ENCODE results near the gene SMYD3.
A peak's percentile ranks its signal among the peaks of the same experiment; 100 is the strongest.

The SMYD3 gene

DNA sequence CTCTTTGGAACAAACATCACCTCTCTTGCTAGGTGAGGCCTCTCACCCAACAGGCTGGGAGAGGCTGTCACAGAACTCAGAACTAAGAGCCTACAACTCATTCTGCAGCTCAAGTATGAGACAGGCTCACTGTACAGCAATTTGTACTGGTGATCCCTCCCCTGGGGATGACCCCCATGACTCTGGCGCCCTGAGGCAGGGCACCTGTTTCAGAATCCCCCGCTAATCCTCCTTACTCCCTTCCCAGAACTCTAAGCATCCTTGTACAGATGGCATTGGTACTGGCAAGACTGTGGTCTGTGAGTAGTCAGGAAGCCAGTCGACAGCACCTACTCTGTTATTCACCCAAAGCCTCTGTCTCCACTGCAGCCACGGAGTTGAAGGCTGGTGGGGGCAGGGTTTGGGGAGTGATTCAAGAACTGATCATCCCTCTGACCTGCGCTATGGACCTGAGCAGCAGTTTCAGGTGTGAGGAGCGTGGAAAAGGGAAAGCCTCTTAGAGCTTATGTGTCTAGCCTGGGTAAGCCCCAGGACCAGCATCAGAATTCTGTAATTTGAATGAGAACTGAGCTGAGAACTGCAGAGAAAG is 696.8 kb downstream of the SMYD3 start:
- H3K27ac ChIP-seq (ENCODE audit: low read depth, low read length), result peak overlapping the region; percentile 68
- peaks cover 11% of the 10 kb centered on the region for H3F3A ChIP-seq (ENCODE audit: control insufficient read depth, insufficient read depth)
- H3K9me3 ChIP-seq (ENCODE audit: control insufficient read depth, insufficient read depth, low read length), result no peaks in the 10 kb centered on the region
- no peaks in the 10 kb centered on the region for H3K36me3 ChIP-seq (ENCODE audit: control insufficient read depth, low read length)
- H3K4me2 ChIP-seq (ENCODE audit: low read length), result peak overlapping the region; percentile 89
- no peaks in the 10 kb centered on the region for H4K20me1 ChIP-seq (ENCODE audit: control insufficient read depth, insufficient read depth, low read depth, low read length)
- no peaks in the 10 kb centered on the region for H3K27me3 ChIP-seq (ENCODE audit: control insufficient read depth, low read length)
- peak overlapping the region; percentile 61 for H3K4me3 ChIP-seq (ENCODE audit: low read length)
- H3K79me2 ChIP-seq (ENCODE audit: control insufficient read depth, low read length), result no peaks in the 10 kb centered on the region
- no peaks in the 10 kb centered on the region for H3K9me2 ChIP-seq (replicated peaks; ENCODE audit: control insufficient read depth, low read length)
- H3K4me1 ChIP-seq (ENCODE audit: control insufficient read depth, low read length), result peaks cover 60% of the 10 kb centered on the region
- no peak for TF ChIP-seq EZH2phosphoT487 (IDR thresholded peaks at IDR 0.05; ENCODE audit: borderline replicate concordance, low read length)
- TF ChIP-seq, protein P1, sequence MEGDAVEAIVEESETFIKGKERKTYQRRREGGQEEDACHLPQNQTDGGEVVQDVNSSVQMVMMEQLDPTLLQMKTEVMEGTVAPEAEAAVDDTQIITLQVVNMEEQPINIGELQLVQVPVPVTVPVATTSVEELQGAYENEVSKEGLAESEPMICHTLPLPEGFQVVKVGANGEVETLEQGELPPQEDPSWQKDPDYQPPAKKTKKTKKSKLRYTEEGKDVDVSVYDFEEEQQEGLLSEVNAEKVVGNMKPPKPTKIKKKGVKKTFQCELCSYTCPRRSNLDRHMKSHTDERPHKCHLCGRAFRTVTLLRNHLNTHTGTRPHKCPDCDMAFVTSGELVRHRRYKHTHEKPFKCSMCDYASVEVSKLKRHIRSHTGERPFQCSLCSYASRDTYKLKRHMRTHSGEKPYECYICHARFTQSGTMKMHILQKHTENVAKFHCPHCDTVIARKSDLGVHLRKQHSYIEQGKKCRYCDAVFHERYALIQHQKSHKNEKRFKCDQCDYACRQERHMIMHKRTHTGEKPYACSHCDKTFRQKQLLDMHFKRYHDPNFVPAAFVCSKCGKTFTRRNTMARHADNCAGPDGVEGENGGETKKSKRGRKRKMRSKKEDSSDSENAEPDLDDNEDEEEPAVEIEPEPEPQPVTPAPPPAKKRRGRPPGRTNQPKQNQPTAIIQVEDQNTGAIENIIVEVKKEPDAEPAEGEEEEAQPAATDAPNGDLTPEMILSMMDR (IDR thresholded peaks at IDR 0.05; ENCODE audit: low read depth, low read length, poor library complexity, severe bottlenecking), result no peak

DNA sequence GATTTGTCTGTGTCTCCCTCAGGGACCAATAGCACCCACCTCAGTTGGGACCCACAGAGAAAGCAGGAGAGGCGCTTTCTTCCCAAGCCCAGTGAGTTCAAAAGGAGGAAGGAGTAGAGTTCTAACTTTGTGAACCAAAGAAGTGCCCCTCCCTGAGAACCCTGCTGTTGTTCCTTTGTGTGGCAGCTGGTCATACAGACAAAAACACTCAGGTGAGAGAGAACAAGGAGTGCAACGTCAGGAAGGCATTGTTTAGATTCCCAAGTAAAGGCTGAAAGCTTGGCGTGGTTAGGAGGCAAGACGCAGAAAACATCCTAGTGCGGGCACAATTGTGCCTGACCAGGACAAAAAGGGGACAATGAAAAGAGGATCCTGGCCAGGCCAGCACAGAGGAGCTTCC is 697.7 kb downstream of the SMYD3 start:
- Histone ChIP-seq H3K27me3 (ENCODE audit: control insufficient read depth, low read length) (no peaks in the 10 kb centered on the region), H3K36me3 (ENCODE audit: control insufficient read depth, low read length) (no peaks in the 10 kb centered on the region), H4K20me1 (ENCODE audit: control insufficient read depth, insufficient read depth, low read depth, low read length) (no peaks in the 10 kb centered on the region), H3K4me3 (ENCODE audit: low read length) (no peak overlapping the region), H3K4me2 (ENCODE audit: low read length) (peak overlapping the region; percentile 89; the same call in 1 of the 2 replicates), H3K79me2 (ENCODE audit: control insufficient read depth, low read length) (no peaks in the 10 kb centered on the region), H3K9me3 (ENCODE audit: control insufficient read depth, insufficient read depth, low read length) (no peaks in the 10 kb centered on the region), H3K4me1 (ENCODE audit: control insufficient read depth, low read length) (peaks cover 60% of the 10 kb centered on the region), H3K9me2 (replicated peaks; ENCODE audit: control insufficient read depth, low read length) (no peaks in the 10 kb centered on the region), H3K27ac (ENCODE audit: low read depth, low read length) (peak overlapping the region; percentile 68), H3F3A (ENCODE audit: control insufficient read depth, insufficient read depth) (peaks cover 11% of the 10 kb centered on the region)
- TF ChIP-seq EZH2phosphoT487 (IDR thresholded peaks at IDR 0.05; ENCODE audit: borderline replicate concordance, low read length), result no peak
- TF ChIP-seq, protein P1 (IDR thresholded peaks at IDR 0.05; ENCODE audit: low read depth, low read length, poor library complexity, severe bottlenecking), result no peak

DNA sequence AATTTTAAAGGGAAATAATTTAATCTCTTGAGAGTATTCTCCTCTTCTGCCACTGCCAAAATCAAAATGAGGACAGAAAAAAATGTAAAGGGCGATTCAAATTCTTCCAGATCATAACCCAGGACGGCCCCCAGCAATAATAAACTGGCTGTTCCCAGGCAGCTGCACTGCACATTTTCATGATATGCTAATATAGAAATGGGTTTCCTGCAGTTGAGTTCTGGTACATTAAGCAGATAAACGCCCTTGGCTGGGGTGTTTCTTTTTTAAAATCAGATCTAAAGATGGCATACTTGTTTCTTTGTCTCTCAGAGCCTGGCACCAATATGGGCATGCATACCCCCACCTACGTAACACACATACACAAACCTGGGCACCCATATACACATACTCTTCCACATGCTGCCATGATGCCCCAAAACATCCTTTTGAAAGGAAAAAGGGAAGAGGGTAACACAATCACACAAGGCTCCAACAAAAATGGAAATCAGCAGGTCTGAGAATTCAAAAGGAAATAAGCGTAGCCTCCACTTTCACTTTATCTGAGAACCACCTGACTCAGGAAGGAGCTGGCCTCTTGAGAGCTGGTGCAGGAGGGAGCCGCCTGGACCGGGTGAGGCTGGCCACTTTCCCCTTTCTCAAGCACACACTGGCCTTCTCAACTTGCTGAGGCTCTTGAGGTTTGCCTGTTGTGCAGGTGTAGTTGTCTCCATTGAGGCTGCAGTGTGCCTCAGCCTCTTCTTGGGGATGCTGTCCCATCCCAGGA is 698.9 kb downstream of the SMYD3 start:
- H3K4me3 ChIP-seq (ENCODE audit: low read length), result peak overlapping the region; percentile 66
- no peaks in the 10 kb centered on the region for H3K27me3 ChIP-seq (ENCODE audit: control insufficient read depth, low read length)
- H4K20me1 ChIP-seq (ENCODE audit: control insufficient read depth, insufficient read depth, low read depth, low read length), result no peaks in the 10 kb centered on the region
- H3K9me2 ChIP-seq (replicated peaks; ENCODE audit: control insufficient read depth, low read length), result no peaks in the 10 kb centered on the region
- no peaks in the 10 kb centered on the region for H3K9me3 ChIP-seq (ENCODE audit: control insufficient read depth, insufficient read depth, low read length)
- no peaks in the 10 kb centered on the region for H3K36me3 ChIP-seq (ENCODE audit: control insufficient read depth, low read length)
- peak overlapping the region; percentile 77 for H3K27ac ChIP-seq (ENCODE audit: low read depth, low read length)
- no peaks in the 10 kb centered on the region for H3K79me2 ChIP-seq (ENCODE audit: control insufficient read depth, low read length)
- peaks cover 60% of the 10 kb centered on the region for H3K4me1 ChIP-seq (ENCODE audit: control insufficient read depth, low read length)
- TF ChIP-seq EZH2phosphoT487 (IDR thresholded peaks at IDR 0.05; ENCODE audit: borderline replicate concordance, low read length), result no peak
- TF ChIP-seq, protein P1 (IDR thresholded peaks at IDR 0.05; ENCODE audit: low read depth, low read length, poor library complexity, severe bottlenecking), result no peak
- H3F3A ChIP-seq (ENCODE audit: control insufficient read depth, insufficient read depth), result peaks cover 11% of the 10 kb centered on the region
- H3K4me2 ChIP-seq (ENCODE audit: low read length), result peak overlapping the region; percentile 89

Measured in DOHH2 (cell line).